AG20443 (cell line): ENCODE data around the gene PITPNC1.
"Not testable (repeated sequence)": the region's sequence is repeated elsewhere in the genome, so short reads cannot be mapped to it uniquely, and the experiment has no call there.

Source experiments
- DNase-seq: peaks from one replicate; pipeline ENCODE4 v3.0.0; 2012; ENCODE audit warnings: low spot score, mixed read lengths

PITPNC1 gene

GRCh38 chr17:67578679-67579405, 201.8 kb downstream of the PITPNC1 start:
- not testable (repeated sequence) for DNase-seq

- no peak for DNase-seq
These were observed 205.6 kb downstream of the PITPNC1 start for GRCh38 chr17:67582673-67583081.

DNA sequence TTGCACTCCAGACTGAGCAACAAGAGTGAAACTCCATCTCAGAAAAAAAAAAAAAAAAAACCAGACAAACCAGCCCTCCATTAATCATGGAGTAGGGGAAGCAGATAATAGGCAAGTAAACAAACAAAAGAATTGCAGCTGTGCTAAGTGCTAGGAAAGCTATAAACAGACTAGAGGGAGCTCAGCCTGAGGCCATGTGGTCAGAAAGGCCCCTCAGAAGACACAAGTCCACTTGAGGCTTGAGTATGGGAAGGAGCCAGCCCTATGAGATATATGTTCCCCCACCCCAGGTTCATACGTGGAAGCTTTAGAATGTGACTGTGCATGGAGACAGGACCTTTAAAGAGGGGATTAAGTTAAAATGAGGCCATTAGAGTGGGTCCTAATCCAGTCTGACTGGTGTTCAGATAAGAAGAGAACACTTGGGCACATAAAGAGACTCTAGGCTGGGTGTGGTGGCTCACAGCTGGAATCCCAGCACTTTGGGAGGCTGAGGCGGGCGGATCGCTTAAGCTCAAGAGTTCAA, 208.1 kb downstream of the PITPNC1 start:
- DNase-seq, result no peak

- DNase-seq, result no peak
These were observed 211.2 kb downstream of the PITPNC1 start for GRCh38 chr17:67588326-67588725.

- no peak for DNase-seq
These were observed 217.2 kb downstream of the PITPNC1 start for GRCh38 chr17:67594115-67594880.

DNA sequence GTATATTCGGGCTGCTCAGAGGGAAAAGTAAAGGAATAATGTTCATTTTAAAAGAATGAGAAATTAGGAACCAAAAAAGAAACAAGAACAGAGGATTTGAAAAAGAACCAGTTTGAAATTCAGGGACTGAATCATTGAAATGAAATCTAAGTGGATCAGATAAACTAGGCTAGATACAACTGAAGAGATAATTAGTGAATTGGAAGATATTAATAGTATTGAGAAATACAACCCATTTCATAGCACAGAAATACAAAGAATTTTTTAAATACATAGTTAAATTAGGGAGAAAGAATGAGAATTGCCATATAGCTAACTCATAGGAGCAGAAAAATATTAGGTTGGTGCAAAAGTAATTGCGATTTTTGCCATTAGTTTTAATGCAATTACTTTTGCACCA, 223.3 kb downstream of the PITPNC1 start:
- no peak for DNase-seq

GRCh38 chr17:67601897-67602296, 224.8 kb downstream of the PITPNC1 start:
- no peak for DNase-seq

GRCh38 chr17:67602444-67602843, 225.4 kb downstream of the PITPNC1 start:
- no peak for DNase-seq

- peak; percentile 64 for DNase-seq
These were observed 225.9 kb downstream of the PITPNC1 start for GRCh38 chr17:67602974-67603373.

GRCh38 chr17:67605256-67605912, 228.3 kb downstream of the PITPNC1 start:
- DNase-seq, result no peak

DNA sequence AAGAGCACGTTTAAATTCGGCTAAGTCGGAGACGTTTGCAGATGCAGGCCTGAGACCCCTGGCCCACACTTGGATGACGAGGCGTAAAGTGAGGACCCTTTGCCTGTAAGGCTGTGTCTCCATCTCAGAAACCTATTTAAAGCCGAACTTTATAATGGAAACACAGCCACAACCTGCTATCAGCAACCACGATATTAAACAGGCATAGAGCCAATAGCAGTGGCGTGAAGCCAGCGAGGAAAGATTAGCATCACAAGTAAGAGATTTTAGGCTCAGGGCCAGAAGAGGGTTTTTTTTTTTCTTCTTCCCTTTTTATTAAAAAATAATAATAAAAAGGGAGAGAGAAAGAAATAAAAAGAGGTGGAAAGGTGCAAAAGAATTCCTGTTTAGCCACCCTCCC, 229.4 kb downstream of the PITPNC1 start:
- no peak for DNase-seq

GRCh38 chr17:67606896-67607604, 230.0 kb downstream of the PITPNC1 start:
- DNase-seq, result no peak

GRCh38 chr17:67610061-67610460, 233.0 kb downstream of the PITPNC1 start:
- DNase-seq, result no peak

DNA sequence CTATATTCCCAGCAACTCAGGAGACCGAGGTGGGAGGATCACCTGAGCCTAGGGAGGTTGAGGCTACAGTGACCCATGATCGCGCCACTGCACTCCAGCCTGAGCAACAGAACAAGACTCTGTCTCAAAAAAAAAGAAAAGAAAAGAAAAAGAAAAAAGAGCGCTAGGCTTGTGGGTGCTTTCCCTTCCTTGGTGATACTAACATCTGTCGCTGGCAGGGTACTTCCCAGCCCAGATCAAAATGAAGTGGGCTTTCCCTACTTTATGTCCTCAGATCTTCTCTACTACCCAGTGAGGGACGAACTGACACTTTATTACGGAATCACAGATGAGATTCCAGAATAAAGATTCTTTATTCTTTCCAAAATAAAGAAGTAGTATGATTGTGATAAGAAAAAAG, 236.9 kb downstream of the PITPNC1 start:
- DNase-seq, result no peak

GRCh38 chr17:67615011-67615561, 238.0 kb downstream of the PITPNC1 start:
- no peak for DNase-seq

GRCh38 chr17:67615736-67616135, 238.7 kb downstream of the PITPNC1 start:
- no peak for DNase-seq

- no peak for DNase-seq
These were observed 240.3 kb downstream of the PITPNC1 start for GRCh38 chr17:67617304-67617899.

- DNase-seq, result no peak
These were observed 242.5 kb downstream of the PITPNC1 start for GRCh38 chr17:67619555-67619954.

GRCh38 chr17:67620088-67620487, 243.0 kb downstream of the PITPNC1 start:
- DNase-seq, result no peak

DNA sequence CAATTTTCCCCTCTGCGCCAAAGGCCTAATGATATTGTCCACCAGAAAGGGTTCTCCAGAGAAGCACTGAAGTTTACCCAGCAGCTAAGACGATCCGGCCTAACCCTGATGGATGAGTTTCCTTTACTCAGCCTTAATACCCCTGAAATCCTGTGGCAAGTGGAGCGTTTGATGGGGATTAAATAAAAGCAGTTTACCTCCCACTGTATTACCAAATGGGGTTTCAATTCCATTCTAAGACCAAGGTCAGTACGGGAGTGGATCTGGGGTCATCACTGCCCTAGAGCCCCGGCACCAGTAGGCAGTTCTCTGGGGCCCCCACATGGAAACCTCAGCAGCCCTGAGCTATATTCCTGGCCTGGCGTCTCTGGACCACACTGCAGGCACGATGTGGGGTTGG, 243.6 kb downstream of the PITPNC1 start:
- no peak for DNase-seq

DNA sequence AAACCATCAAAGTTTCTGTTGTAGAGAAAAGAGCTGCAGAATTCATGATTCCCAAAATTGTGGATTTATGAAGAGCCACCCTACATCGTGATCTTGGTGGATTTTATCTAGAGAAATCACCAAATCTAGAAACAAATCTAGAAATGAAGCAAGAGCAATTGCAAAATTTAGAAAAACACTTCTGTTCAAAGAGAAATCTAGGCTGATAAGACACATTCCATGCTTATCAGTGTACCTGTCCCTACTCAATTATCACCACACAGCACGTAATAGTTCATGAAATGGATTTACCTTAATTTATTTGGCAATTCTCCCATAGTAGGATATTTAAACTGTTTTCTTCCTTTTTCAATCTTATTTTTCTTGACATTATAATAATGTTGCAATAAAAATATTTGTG, 246.7 kb downstream of the PITPNC1 start:
- no peak for DNase-seq
